HepG2 (cell line): Measurements from ENCODE around the gene CATSPERE. TPM values are rescaled to one million over a fixed set of nuclear protein-coding genes. Genes with fewer than 3 reads are reported as not detected.
"Not testable (repeated sequence)": the region's sequence is repeated elsewhere in the genome, so short reads cannot be mapped to it uniquely, and the experiment has no call there.

Experiments
- ATAC-seq: fragments of 200-7000 bp; cut with Tn5 transposase; 3 replicates; pipeline ENCODE4 v1.9.1; 2020; ENCODE audit warnings: mild to moderate bottlenecking, moderate library complexity
- BruUV-seq: library from RNA; stranded (reverse); fragments of 400-500 nt; replicated peaks from 2 replicates; lab custom pipeline; 2021; lab: Mats Ljungman, UMichigan
- CTCF ChIA-PET: fragments of 300-600 bp; formaldehyde crosslinking; extraction: SDS; loops from one replicate; lab custom pipeline; 2021; ENCODE audit warnings: low total read pairs, inconsistent platforms, low intra/inter-chr PET ratio; lab: Yijun Ruan, JAX
- POLR2A ChIA-PET: fragments of 350-600 bp; sonication (Branson Sonifier 250); formaldehyde crosslinking; loops from one replicate; lab custom pipeline; 2020; ENCODE audit warnings: antibody characterized with exemption, inconsistent platforms; lab: Yijun Ruan, JAX
- DNase-seq: peaks from one replicate; pipeline ENCODE4 v3.0.0-alpha.2; 2015; ENCODE audit warnings: low spot score
- FAIRE-seq: peaks from 3 replicates; lab custom pipeline; 2011; peaks lifted over from hg19 to GRCh38; lab: Jason Lieb, UNC
- H2AFZ ChIP-seq: one replicate; pipeline ENCODE4 v1.6.1; 2011; ENCODE audit warnings: low read length, inconsistent platforms
- H3K27ac ChIP-seq: fragments of 300-600 bp; 3 replicates; pipeline ENCODE4 v1.8.0; 2011; ENCODE audit warnings: mixed run types, mild to moderate bottlenecking, mixed read lengths, low read length, inconsistent platforms; ENCODE audit not compliant: insufficient read depth; ENCODE audit errors: extremely low read length
- H3K27me3 ChIP-seq, 2 experiments: fragments of 200-600 bp in 1 of 2; 2 replicates in 1 of 2; 3 replicates in 1 of 2; pipeline versions ENCODE4 v1.6.0 to v1.8.0; 2011; ENCODE audit warnings: low read length in 2 of 2, mild to moderate bottlenecking in 2 of 2, moderate library complexity in 2 of 2, inconsistent platforms in 1 of 2; ENCODE audit not compliant: insufficient read depth in 2 of 2, control insufficient read depth in 1 of 2
- H3K36me3 ChIP-seq, 2 experiments: fragments of 200-600 bp in 1 of 2; replicated peaks in 1 of 2; 2 replicates in 1 of 2; 3 replicates in 1 of 2; pipeline versions ENCODE4 v1.5.1 to v1.8.0; 2011; ENCODE audit warnings: low read length in 2 of 2, inconsistent platforms in 1 of 2; ENCODE audit not compliant: insufficient read depth in 2 of 2, control insufficient read depth in 1 of 2
- H3K4me1 ChIP-seq: 2 replicates; pipeline ENCODE4 v1.5.1; 2012; ENCODE audit warnings: low read length, inconsistent platforms; ENCODE audit not compliant: insufficient read depth
- H3K4me2 ChIP-seq: 2 replicates; pipeline ENCODE4 v1.6.0; 2011; ENCODE audit warnings: low read depth, low read length, inconsistent platforms
- H3K4me3 ChIP-seq, 3 experiments: fragments of 200-600 bp in 1 of 3; sonication (generic), shearing (Covaris generic) in 1 of 3; replicated peaks in 1 of 3; 2 replicates each; pipeline ENCODE4 v1.5.1; 2011 to 2016; ENCODE audit warnings: low read length in 3 of 3, inconsistent platforms in 2 of 3, low read depth in 2 of 3, mild to moderate bottlenecking in 2 of 3, control low read depth in 1 of 3, mixed read lengths in 1 of 3; ENCODE audit not compliant: insufficient read depth in 1 of 3
- H3K79me2 ChIP-seq: one replicate; pipeline ENCODE4 v1.6.1; 2011; ENCODE audit warnings: low read length, inconsistent platforms; ENCODE audit not compliant: insufficient read depth
- H3K9ac ChIP-seq: 2 replicates; pipeline ENCODE4 v1.6.0; 2011; ENCODE audit warnings: mild to moderate bottlenecking, low read depth, low read length, inconsistent platforms; ENCODE audit not compliant: insufficient read depth
- H3K9me3 ChIP-seq: 2 replicates; pipeline ENCODE4 v1.5.1; 2012; ENCODE audit warnings: mild to moderate bottlenecking, low read length
- H4K20me1 ChIP-seq: 2 replicates; pipeline ENCODE4 v1.6.0; 2011; ENCODE audit warnings: inconsistent platforms, mild to moderate bottlenecking, low read length, moderate library complexity; ENCODE audit not compliant: insufficient read depth
- MAFK ChIP-seq, 2 experiments: IDR thresholded peaks in 1 of 2; conservative IDR thresholded peaks in 1 of 2; 2 replicates each; pipeline ENCODE4 v1.6.1; 2011; ENCODE audit warnings: improper control_type of control experiment in 2 of 2, low read length in 2 of 2
- NFYB ChIP-seq: sonication (generic); formaldehyde crosslinking; IDR thresholded peaks from 2 replicates; pipeline ENCODE4 v1.4.0; 2020; ENCODE audit warnings: missing genetic modification reagents
- WGBS: methylation state at CpG from one replicate; pipeline ENCODE4 v1.1.6; 2017; ENCODE audit warnings: low lambda C conversion rate; 5-methylcytosine and 5-hydroxymethylcytosine counted together
- in situ Hi-C: cut with HindIII; loops from 2 replicates; pipeline ENCODE4 v1.10.0; 2017; ENCODE audit warnings: low pct_unique_long_range_greater_than_20kb; ENCODE audit not compliant: extremely low pct_ligation_motif_present
- intact Hi-C: fragments of 100-400 bp; cut with micrococcal nuclease; formaldehyde crosslinking; loops from one replicate; pipeline ENCODE4 v1.10.0; 2022; ENCODE audit not compliant: unreplicated experiment
- polyA plus RNA-seq, 8 experiments: library from polyadenylated mRNA; depleted of rRNA in 3 of 8; stranded (reverse) in 7 of 8; unstranded in 1 of 8; fragments of >200 nt; fragmentation: Illumina TruSeq in 4 of 8; extraction: Trizol in 4 of 8; gene quantifications; 2 replicates each; pipeline versions ENCODE4 v1.2.1 to v1.2.3, GENCODE V29; 2011 to 2016; ENCODE audit warnings: low read depth in 4 of 8, missing spikeins in 1 of 8, mixed read lengths in 1 of 8; ENCODE audit not compliant: insufficient read depth in 1 of 8
- small RNA-seq, 3 experiments: library from RNA; depleted of rRNA; stranded (forward); fragments of <200 nt; gene quantifications; one replicate each; pipeline ENCODE3, GENCODE V24; 2012; ENCODE audit warnings: low read depth in 2 of 3, low replicate concordance in 1 of 3; ENCODE audit not compliant: insufficient read length in 3 of 3, insufficient read depth in 2 of 3
- total RNA-seq, 5 experiments: library from RNA; depleted of rRNA; stranded (reverse); fragments of >200 nt; fragmentation: Illumina TruSeq; extraction: Trizol; gene quantifications; 2 replicates each; pipeline ENCODE4 v1.2.3, GENCODE V29; 2016; ENCODE audit warnings: low read depth in 1 of 5

CATSPERE gene
- total and polyA plus RNA-seq, 2 of the 13 experiments (the other 11 are each of a cell fraction or from before 2014, with no cell fraction given), result 0.34 to 0.51 TPM

DNA sequence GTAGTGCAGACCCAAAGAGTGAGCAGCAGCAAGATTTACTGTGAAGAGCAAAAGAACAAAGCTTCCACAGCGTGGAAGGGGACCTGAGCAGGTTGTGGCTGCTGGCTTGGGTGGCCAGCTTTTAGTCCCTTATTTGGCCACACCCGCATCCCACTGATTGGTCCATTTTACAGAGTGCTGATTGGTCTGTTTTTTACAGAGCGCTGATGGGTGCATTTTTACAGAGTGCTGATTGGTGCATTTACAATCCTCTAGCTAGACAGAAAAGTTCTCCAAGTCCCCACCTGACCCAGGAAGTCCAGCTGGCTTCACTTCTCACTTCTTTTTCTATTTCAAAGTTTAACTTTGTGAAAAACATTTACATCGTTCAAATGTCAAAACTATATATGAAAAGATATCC lies 221.0 kb downstream of the CATSPERE start:
- H3K9me3 ChIP-seq, H3K27ac ChIP-seq, POLR2A ChIA-PET, DNase-seq, H4K20me1 ChIP-seq, H3K4me2 ChIP-seq, H3K4me1 ChIP-seq, H3K9ac ChIP-seq, CTCF ChIA-PET, FAIRE-seq, ATAC-seq, BruUV-seq, intact Hi-C loops, in situ Hi-C loops, H2AFZ ChIP-seq, H3K4me3 ChIP-seq, H3K27me3 ChIP-seq: not testable (repeated sequence)
- peaks cover 14% of the 10 kb centered on the region for H3K79me2 ChIP-seq
- TF ChIP-seq NFYB (CRISPR knock-in tag) (0 out of 2 replicates have a peak, but pooled peaks have one; percentile 30), MAFK (conservative IDR thresholded peaks at IDR 0.05 in 1 of 2, IDR thresholded peaks at IDR 0.05 in 1 of 2; ENCODE audit: low read length in 2 of 2) (peak in 1 of 2 experiments; percentile 50; a peak in 2 of 4 replicates)
- WGBS, result 96% methylated on average over 4 of the region's 4 CpGs
- H3K36me3 ChIP-seq, result peaks cover 1 to 18% of the 10 kb centered on the region in 2 experiments; a peak in 2 of 5 replicates

Small RNA genes within 50 kb of the gene (small RNA-seq; reads per million reads assigned to genes)
- 0 reads per million in 3 experiments for gene CYCSP5

Other genes with a start within 250 kb of the CATSPERE start
- gene ADSS2, start 9.4 kb upstream of the CATSPERE start, total RNA-seq (2016; rRNA removed; fragmentation: Illumina TruSeq; extraction: Trizol), result 43.4 and 63.3 TPM in 2 replicates
- 11.7 and 15.1 TPM in 2 replicates for gene ADSS2, start 9.4 kb upstream of the CATSPERE start, polyA plus RNA-seq (2011; rRNA removed)
- gene DESI2, start 191.9 kb downstream of the CATSPERE start, total RNA-seq (2016; rRNA removed; fragmentation: Illumina TruSeq; extraction: Trizol), result 42.2 and 62.0 TPM in 2 replicates
- 18.6 and 23.1 TPM in 2 replicates for gene DESI2, start 191.9 kb downstream of the CATSPERE start, polyA plus RNA-seq (2011; rRNA removed)